Activated T-cell treated with anti-CD3 and anti-CD28 coated beads for 48 hours (primary cell): Measurements from ENCODE around the gene KRTAP10-7.
"Not testable (repeated sequence)": the region's sequence is repeated elsewhere in the genome, so short reads cannot be mapped to it uniquely, and the experiment has no call there.

Experiments
- DNase-seq: peaks from one replicate; pipeline ENCODE4 v3.0.0-alpha.2; 2020; ENCODE audit warnings: low read depth

KRTAP10-7 gene, protein sequence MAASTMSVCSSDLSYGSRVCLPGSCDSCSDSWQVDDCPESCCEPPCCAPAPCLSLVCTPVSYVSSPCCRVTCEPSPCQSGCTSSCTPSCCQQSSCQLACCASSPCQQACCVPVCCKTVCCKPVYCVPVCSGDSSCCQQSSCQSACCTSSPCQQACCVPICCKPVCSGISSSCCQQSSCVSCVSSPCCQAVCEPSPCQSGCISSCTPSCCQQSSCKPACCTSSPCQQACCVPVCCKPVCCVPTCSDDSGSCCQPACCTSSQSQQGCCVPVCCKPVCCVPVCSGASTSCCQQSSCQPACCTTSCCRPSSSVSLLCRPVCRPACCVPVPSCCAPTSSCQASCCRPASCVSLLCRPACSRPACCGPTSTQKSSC

GRCh38 chr21:44600118-44600978, at the start of gene KRTAP10-7:
Gene KRTAP10-7, plus strand, starts transcription at chr21:44600597. Its CDS starts 25 bp downstream, at chr21:44600622.
- DNase-seq = not testable (repeated sequence)

DNA sequence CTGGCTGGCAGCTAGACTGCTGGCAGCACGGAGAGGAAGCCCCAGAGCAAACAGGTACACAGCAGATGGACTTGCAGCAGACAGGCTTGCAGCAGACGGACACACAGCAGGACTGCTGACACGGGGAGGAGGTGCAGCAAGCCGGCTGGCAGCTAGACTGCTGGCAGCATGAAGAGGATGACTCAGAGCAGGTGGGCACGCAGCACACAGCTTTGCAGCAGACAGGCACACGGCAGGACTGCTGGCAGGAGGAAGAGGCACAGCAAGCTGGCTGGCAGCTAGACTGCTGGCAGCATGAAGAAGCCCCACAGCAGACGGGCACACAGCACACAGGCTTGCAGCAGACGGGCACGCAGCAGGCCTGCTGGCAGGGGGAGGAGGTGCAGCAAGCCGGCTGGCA, 49.6 kb upstream of the KRTAP10-7 start:
- DNase-seq = no peak

- no peak for DNase-seq
Observed at GRCh38 chr21:44551340-44551961, 48.9 kb upstream of the KRTAP10-7 start, which contains the start of gene KRTAP10-2. Gene KRTAP10-2, minus strand, starts transcription at chr21:44551505. Its CDS starts 47 bp downstream, at chr21:44551458.

GRCh38 chr21:44552136-44552535, 48.3 kb upstream of the KRTAP10-7 start:
- no peak for DNase-seq

DNA sequence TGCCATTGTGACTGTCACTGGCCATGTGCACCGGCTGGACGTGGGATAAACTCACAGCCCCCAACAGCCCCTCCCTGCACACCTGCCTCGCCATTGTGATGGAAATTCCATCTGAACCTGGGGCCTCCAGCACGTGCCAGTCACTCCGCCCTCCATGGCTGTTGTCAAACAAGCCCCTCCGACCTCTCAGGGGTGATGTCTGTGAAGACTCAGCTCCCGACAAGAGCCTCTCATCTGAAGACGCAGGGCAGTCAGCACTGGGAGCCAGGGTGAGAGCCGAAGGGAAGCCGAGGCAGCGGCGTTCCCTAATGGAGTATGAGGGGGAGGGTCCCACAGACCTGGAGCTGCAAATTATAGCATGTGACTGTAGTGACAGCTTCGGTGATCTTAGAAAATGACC, 47.7 kb upstream of the KRTAP10-7 start:
- no peak for DNase-seq

DNA sequence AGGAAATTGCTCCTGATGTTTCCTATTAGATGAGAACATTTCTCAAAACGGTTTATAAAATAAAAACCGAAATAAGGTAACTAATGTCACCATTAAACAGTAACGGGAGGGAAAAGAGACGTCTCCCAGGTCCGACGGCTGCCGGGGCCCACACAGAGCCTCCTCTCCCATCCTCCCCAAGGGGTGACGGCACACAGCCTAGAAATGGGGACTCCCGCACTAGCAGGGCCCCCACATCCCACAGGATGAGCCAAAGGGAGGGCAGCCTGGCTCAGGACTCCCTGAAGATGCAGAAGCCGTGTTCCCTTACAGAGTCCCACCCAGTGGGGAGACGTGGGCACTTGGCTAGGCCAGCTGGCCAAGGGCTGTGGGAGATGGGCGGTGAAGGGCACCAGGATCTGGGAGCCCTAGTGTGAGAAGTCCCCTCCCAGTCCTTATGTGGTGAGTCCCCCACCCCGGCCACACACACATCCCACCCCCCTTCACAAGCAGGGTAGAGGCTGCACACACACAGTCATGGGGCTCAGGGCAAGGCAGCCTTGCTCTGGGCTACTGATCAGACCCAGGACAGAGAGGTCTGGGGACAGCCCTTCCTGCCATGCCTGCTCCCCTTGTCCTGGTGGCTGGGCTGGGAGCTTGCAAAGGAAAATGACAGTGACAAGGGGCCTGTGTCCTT, 45.1 kb upstream of the KRTAP10-7 start:
- DNase-seq = no peak

GRCh38 chr21:44556879-44557278, 43.5 kb upstream of the KRTAP10-7 start:
- no peak for DNase-seq

DNA sequence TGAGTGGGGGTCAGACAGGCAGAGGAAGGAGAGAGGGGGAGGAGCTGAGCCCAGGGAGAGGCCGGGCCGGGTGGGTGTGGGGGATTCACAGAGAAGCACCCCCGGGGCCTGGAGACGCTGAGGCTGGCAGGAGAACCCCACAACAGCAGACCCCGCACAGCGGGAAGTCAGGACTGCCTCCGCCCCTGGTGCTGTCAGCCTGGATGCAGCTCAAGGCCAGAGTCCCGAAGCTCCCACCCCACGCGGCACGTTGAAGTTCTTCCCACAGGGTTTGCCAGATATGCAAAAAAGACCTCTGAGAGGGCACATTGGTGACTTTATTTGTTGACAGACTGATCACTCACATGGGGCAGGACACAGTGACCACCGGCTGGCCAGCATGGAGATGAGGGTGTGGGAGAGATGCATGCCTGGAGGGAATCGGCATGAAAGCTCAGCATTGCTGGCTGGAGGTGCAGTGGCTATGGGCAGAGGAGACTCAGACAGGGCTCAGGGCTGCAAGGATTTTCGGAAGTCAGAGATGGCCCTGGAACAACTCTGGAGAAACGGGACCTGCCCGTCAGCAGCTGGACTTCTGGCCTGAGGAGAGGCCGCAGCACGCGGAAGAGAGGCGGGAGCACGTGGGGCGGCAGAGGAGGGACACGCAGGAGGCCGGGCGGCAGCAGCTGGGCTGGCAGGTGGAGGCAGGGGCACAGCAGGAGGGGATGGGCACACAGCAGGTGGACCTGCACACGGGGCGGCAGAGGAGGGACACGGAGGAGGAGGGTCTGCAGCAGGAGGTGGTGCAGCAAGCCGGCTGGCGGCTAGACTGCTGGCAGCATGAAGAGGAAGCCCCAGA, 42.7 kb upstream of the KRTAP10-7 start:
- no peak for DNase-seq

GRCh38 chr21:44558329-44558675, 42.1 kb upstream of the KRTAP10-7 start:
- DNase-seq = not testable (repeated sequence)

DNA sequence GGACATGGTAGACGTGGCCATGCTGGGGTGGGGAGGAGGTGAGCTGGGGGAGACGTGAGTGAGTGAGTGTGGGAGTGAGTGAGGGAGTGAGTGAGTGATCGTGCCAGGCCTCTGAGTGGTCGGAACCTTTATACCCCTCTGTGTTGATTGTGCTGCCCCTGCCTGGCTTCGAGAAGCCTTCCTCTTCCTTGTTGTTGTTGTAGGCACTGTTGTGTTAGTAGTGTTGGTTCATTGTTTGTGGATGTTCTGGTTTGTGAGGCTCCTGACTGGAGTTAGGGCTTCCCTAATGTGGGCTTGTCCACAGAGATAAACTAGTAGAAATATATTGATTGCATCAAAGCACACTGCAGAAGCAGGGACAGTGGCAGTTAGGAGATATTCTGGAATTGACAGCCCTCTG, 41.7 kb upstream of the KRTAP10-7 start, which contains the start of gene KRTAP10-3:
KRTAP10-3 (minus strand) TSS at position 101 of the 400 bp plus-strand sequence; CDS start at position 21, 80 bp downstream.
- no peak for DNase-seq

DNA sequence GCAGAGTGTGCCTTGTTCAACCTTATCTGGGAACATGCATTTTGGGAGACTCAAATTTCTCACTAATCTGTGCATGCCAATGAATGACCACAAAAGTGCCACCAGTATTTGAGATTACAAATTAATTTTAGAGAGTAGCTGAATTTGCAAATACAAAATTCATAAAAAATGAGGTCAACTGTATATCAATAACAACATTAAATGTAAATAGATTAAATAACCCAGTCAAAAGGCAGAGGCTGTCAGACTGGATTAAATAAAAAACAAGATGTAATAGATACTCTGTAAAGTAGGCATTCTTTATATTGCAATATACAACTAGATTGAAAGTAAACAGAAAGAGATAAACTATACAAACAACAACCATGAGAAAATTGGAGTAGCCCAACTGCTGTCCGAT, 36.3 kb upstream of the KRTAP10-7 start:
- DNase-seq = no peak

- DNase-seq = no peak
Observed at GRCh38 chr21:44564886-44565598, 35.4 kb upstream of the KRTAP10-7 start.

DNA sequence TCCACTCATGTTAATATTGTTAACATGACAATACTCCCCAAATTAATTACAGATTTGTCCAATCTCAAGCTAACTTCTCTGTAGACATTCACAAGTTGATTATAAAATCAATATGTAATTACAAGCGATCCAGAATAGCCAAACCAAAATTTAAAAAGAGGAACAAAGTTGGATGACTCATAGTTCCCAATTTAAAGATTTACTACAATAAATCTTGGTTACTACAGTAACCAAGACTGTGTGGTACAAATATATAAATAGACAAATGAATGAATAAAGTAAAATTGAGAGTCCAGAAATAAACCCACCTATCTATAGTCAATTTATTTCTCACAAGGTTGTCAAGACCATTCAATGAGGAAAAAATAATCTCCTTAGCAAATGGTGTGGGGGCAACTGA, 34.0 kb upstream of the KRTAP10-7 start:
- no peak for DNase-seq

DNA sequence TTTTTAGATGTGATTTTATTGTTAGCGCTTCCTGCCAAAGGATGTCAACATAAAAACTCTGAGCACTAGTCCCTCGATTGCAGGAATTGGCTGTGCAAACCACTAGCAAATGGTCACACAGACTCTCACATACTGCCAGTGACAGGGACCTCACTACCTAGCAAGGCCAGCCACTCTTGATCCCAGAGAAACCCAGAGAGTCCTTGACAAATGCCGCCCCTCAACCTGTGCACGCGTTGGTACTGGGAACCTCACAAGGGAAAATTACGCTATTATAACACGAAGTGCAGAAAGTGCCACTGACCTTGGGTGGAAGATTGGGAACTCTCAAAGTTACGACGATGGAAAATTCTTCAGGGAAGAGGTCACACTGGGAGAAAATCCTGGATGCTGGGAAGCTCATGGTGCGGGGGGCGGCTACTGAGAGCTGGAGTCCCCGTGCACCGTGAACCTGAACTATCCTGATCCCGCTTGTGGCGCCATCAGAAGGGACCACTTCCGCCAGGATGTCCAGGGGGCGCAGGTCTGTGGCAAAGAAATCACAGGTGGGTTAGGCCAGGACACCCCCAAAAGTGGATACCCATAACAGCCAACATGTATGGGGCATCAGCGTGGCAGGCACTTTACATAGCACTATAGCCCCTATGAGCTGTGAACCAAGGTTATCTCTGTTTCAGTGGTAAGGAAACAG, 32.8 kb upstream of the KRTAP10-7 start:
- DNase-seq = no peak

GRCh38 chr21:44568261-44568660, 32.1 kb upstream of the KRTAP10-7 start:
- no peak for DNase-seq

- DNase-seq = no peak
Observed at GRCh38 chr21:44568667-44569556, 31.5 kb upstream of the KRTAP10-7 start.

DNA sequence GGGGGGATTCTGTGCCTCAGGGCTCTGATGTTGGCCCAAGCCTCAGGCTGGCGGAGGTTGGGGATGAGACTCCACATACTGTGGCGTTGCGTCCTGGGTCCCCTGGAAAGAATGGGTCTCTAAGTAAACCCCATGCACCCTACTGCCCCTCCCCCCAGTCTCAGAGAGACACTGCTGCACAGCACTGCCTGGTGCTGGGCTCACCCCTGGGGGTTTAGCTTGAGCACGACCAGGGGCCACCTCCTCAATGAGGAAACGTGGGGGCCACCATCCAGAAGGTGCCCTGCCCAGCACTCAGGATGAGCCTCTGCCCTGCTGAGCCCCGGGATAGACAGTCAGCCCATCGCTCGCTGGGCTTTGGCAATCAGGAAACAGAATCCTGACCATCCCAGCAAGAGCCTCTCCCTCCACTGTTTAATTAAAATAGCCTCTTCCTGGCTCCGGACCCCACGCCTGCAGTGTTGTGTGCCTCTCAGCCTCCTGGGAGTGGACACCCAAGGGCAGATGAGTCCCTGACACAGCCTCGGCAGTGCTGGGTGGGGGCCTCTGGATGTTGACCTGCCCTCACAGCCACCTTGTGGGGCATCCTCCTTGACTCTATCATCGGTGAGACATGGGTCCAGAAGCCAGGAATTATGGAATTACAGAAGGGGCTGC, 30.4 kb upstream of the KRTAP10-7 start:
- no peak for DNase-seq

DNA sequence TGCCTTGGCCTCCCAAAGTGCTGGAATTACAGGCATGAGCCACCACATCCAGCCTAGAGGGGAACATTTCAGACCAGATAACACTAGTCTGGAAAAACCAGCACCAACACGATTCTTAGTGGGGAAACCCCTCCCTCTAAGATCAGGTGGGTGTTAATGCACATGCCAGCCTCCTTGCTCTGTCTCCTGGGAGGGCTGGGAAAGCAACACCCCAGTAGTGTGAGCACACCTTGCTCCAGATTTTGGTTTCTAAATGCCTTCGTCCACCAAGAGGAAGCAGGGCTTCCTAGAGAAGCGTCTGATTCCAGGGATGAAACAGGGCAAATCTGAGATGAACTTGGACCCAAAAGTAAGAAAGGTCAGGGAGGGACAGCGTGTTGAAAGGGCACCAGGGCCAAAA, 29.1 kb upstream of the KRTAP10-7 start:
- no peak for DNase-seq
